HL-60 (cell line): ENCODE data around the gene ATP2A2.

Experiments
- CTCF ChIP-seq: IDR thresholded peaks from one replicate; pipeline ENCODE4 v1.5.1; 2011; ENCODE audit warnings: low read length, control low read depth, inconsistent platforms; ENCODE audit not compliant: insufficient read depth
- POLR2AphosphoS5 ChIP-seq: IDR thresholded peaks from 2 replicates; pipeline ENCODE4 v1.6.1; 2012; ENCODE audit warnings: low read depth

GRCh38 chr12:110342157-110342556 is 61.1 kb downstream of the ATP2A2 start:
- TF ChIP-seq POLR2AphosphoS5 (no peak), CTCF (no peak)
